Fibroblast of lung (primary cell): ENCODE results near the gene TDG. TPM values are rescaled to one million over a fixed set of nuclear protein-coding genes. Genes with fewer than 3 reads are reported as not detected.

ENCODE experiments used
- DNase-seq, 2 donors: peaks; one replicate each; pipeline versions ENCODE4 v3.0.0 to v3.0.0-alpha.2; 2010; ENCODE audit warnings: low read depth in 2 of 2
- H2AFZ ChIP-seq: 2 replicates; pipeline ENCODE4 v1.5.1; 2012; ENCODE audit warnings: low read length, control low read depth, inconsistent platforms
- H3K27ac ChIP-seq: 2 replicates; pipeline ENCODE4 v1.5.1; 2011; ENCODE audit warnings: low read length, control low read depth; ENCODE audit not compliant: insufficient read depth
- H3K27me3 ChIP-seq: 2 replicates; pipeline ENCODE4 v1.5.1; 2011; ENCODE audit warnings: mild to moderate bottlenecking, low read length; ENCODE audit not compliant: control insufficient read depth, insufficient read depth
- H3K36me3 ChIP-seq: 2 replicates; pipeline ENCODE4 v1.5.1; 2011; ENCODE audit warnings: low read length; ENCODE audit not compliant: control insufficient read depth, insufficient read depth
- H3K4me1 ChIP-seq: 2 replicates; pipeline ENCODE4 v1.5.1; 2011; ENCODE audit warnings: low read length; ENCODE audit not compliant: control insufficient read depth, insufficient read depth; ENCODE audit errors: extremely low read depth
- H3K4me2 ChIP-seq: 2 replicates; pipeline ENCODE4 v1.5.1; 2011; ENCODE audit warnings: low read length, control low read depth; ENCODE audit not compliant: insufficient read depth; ENCODE audit errors: extremely low read depth
- H3K4me3 ChIP-seq, 4 experiments: fragments of 200-600 bp in 1 of 4; sonication (generic) in 1 of 4; replicated peaks in 1 of 4; 2 replicates each; pipeline ENCODE4 v1.5.1; 2011 to 2016; ENCODE audit warnings: low read length in 4 of 4, low read depth in 3 of 4, mild to moderate bottlenecking in 3 of 4, control low read depth in 2 of 4, inconsistent platforms in 1 of 4, mixed read lengths in 1 of 4; ENCODE audit not compliant: insufficient read depth in 1 of 4; ENCODE audit errors: control extremely low read depth in 1 of 4
- H3K79me2 ChIP-seq: 2 replicates; pipeline ENCODE4 v1.5.1; 2012; ENCODE audit warnings: mild to moderate bottlenecking, low read length, inconsistent platforms; ENCODE audit not compliant: control insufficient read depth, insufficient read depth
- H3K9ac ChIP-seq: 2 replicates; pipeline ENCODE4 v1.5.1; 2011; ENCODE audit warnings: mild to moderate bottlenecking, low read length, control low read depth; ENCODE audit not compliant: insufficient read depth
- H3K9me3 ChIP-seq: 2 replicates; pipeline ENCODE4 v1.5.1; 2012; ENCODE audit warnings: low read depth, low read length; ENCODE audit not compliant: control insufficient read depth, insufficient read depth
- H4K20me1 ChIP-seq: 2 replicates; pipeline ENCODE4 v1.5.1; 2011; ENCODE audit warnings: low read length; ENCODE audit not compliant: control insufficient read depth, insufficient read depth; ENCODE audit errors: extremely low read depth
- CTCF ChIP-seq, 2 donors: IDR thresholded peaks in 1 of 2; conservative IDR thresholded peaks in 1 of 2; 1 replicate in 1 of 2; 2 replicates in 1 of 2; pipeline ENCODE4 v1.5.1; 2011 to 2012; ENCODE audit warnings: low read length in 2 of 2, control low read depth in 1 of 2, inconsistent platforms in 1 of 2, low read depth in 1 of 2, mild to moderate bottlenecking in 1 of 2
- EZH2 ChIP-seq: IDR thresholded peaks from 2 replicates; pipeline ENCODE4 v1.5.1; 2012; ENCODE audit warnings: low read length, control low read depth, mild to moderate bottlenecking; ENCODE audit errors: missing control alignments
- polyA plus RNA-seq, 2 donors: library from polyadenylated mRNA; depleted of rRNA in 1 of 2; stranded (reverse) in 1 of 2; unstranded in 1 of 2; fragments of >200 nt; gene quantifications; 2 replicates each; pipeline ENCODE4 v1.2.1, GENCODE V29; 2011 to 2012; ENCODE audit warnings: missing spikeins in 1 of 2
- total RNA-seq: library from RNA; depleted of rRNA; stranded (reverse); fragments of >200 nt; gene quantifications from 2 replicates; pipeline ENCODE4 v1.2.1, GENCODE V29; 2014

The TDG gene
- total and polyA plus RNA-seq, 2 donors (not counting 1 experiment from before 2014, with no cell fraction given) = 18.8 to 19.4 TPM

- Histone ChIP-seq H3K27ac (no peak overlapping the region), H3K9ac (no peak overlapping the region), H3K4me1 (no peaks in the 10 kb centered on the region), H3K79me2 (no peaks in the 10 kb centered on the region), H4K20me1 (no peaks in the 10 kb centered on the region), H2AFZ (no peak overlapping the region), H3K36me3 (peaks cover 16% of the 10 kb centered on the region), H3K4me3 (no peak overlapping the region), H3K4me2 (no peak overlapping the region), H3K9me3 (no peaks in the 10 kb centered on the region), H3K27me3 (no peaks in the 10 kb centered on the region)
- TF ChIP-seq EZH2 = no peak
- TF ChIP-seq CTCF (conservative IDR thresholded peaks at IDR 0.05 in 1 of 2, IDR thresholded peaks at IDR 0.05 in 1 of 2; ENCODE audit: low read depth in 1 of 2, low read length in 2 of 2) = no peak
- DNase-seq = no peak
Observed at GRCh38 chr12:103947871-103948555, 17.7 kb upstream of the TDG start.

GRCh38 chr12:103948746-103949406 lies 16.8 kb upstream of the TDG start:
- Histone ChIP-seq H3K4me1 (no peaks in the 10 kb centered on the region), H4K20me1 (no peaks in the 10 kb centered on the region), H2AFZ (no peak overlapping the region), H3K9ac (no peak overlapping the region), H3K27me3 (no peaks in the 10 kb centered on the region), H3K9me3 (no peaks in the 10 kb centered on the region), H3K36me3 (peaks cover 15% of the 10 kb centered on the region), H3K4me2 (no peak overlapping the region), H3K4me3 (no peak overlapping the region), H3K79me2 (peaks cover 5% of the 10 kb centered on the region), H3K27ac (no peak overlapping the region)
- no peak for DNase-seq
- TF ChIP-seq EZH2 (no peak), CTCF (conservative IDR thresholded peaks at IDR 0.05 in 1 of 2, IDR thresholded peaks at IDR 0.05 in 1 of 2; ENCODE audit: low read depth in 1 of 2, low read length in 2 of 2) (no peak)

GRCh38 chr12:103952497-103952896 lies 13.2 kb upstream of the TDG start:
- no peak for TF ChIP-seq EZH2
- TF ChIP-seq CTCF (conservative IDR thresholded peaks at IDR 0.05 in 1 of 2, IDR thresholded peaks at IDR 0.05 in 1 of 2; ENCODE audit: low read depth in 1 of 2, low read length in 2 of 2) = no peak
- H3K27me3 ChIP-seq = no peaks in the 10 kb centered on the region
- no peak overlapping the region for H3K4me3 ChIP-seq
- peaks cover 2% of the 10 kb centered on the region for H3K4me1 ChIP-seq
- H4K20me1 ChIP-seq = no peaks in the 10 kb centered on the region
- peaks cover 12% of the 10 kb centered on the region for H3K36me3 ChIP-seq
- no peak overlapping the region for H3K9ac ChIP-seq
- H3K9me3 ChIP-seq = no peaks in the 10 kb centered on the region
- H3K27ac ChIP-seq = no peak overlapping the region
- no peak overlapping the region for H3K4me2 ChIP-seq
- DNase-seq = no peak
- H2AFZ ChIP-seq = no peak overlapping the region
- H3K79me2 ChIP-seq = peaks cover 25% of the 10 kb centered on the region
